Suprapubic skin (tissue), 3 donors: Measurements from ENCODE around the gene LLGL2.

ENCODE experiments used
- EP300 ChIP-seq: sonication (generic); formaldehyde crosslinking; IDR thresholded peaks from one replicate; pipeline ENCODE4 v1.6.1; 2017; ENCODE audit warnings: antibody characterized with exemption
- POLR2A ChIP-seq, 2 donors: fragments of 450-650 bp; IDR thresholded peaks; one replicate each; pipeline ENCODE4 v1.6.1; 2017; ENCODE audit warnings: antibody characterized with exemption in 2 of 2, mild to moderate bottlenecking in 2 of 2, moderate library complexity in 2 of 2
- TF ChIP-seq, protein P1 (sequence below), 2 donors: fragments of 200-600 bp in 1 of 2; fragments of 450-650 bp in 1 of 2; sonication (generic) in 1 of 2; IDR thresholded peaks; one replicate each; pipeline ENCODE4 v1.5.1; 2016 to 2019; ENCODE audit warnings: antibody characterized with exemption in 2 of 2, mild to moderate bottlenecking in 1 of 2, moderate library complexity in 1 of 2

DNA sequence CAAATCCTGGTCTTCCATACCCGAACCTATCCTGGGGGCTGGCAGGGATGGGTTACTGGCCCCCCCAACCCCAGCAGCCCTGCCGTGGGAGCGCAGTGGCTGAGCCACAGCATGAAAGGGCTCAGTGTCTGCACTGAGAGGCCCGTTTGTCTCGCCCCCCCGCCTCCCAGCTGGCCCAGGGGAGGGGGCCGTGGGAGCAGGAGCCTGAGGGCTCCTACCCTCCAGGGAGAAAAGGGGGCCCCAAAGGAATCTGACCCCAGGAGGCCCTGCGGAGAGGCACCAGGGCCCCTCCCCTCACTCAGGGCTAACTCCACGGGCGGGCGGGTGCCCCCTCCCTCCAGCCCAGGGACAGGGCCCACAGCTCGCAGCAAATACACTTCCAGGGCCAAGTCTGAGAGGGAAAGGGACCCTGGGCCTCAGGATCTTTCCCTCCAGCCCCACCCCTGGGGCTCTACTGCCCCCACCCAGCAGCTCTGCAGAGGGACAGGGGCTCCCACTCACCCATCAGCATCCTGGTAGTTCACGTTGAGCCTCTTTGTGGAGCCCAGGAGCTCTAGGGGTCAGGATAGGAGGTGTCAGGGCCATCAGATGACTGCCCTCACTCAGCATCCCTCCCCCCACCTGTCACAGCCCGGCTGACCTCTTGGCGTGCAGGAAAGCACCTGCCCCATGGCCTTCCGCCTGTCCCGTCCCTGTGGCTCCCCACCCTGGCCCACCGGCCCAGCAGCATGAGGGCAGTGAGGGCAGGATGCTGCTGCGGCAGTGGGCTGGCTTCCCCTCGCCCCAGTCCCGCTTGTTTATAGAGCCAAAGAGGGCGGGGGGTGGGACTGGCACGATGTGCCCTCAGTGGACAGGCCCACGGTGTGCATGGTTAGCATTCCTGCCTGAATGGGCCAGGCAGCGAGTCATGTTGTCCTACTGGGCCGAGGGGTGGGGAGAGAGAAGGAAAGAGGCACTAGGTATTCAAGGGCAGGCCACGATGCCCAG is 17.5 kb upstream of the LLGL2 start:
- TF ChIP-seq EP300 (no peak), POLR2A (IDR thresholded peaks at IDR 0.05) (no peak)
- TF ChIP-seq, protein P1, sequence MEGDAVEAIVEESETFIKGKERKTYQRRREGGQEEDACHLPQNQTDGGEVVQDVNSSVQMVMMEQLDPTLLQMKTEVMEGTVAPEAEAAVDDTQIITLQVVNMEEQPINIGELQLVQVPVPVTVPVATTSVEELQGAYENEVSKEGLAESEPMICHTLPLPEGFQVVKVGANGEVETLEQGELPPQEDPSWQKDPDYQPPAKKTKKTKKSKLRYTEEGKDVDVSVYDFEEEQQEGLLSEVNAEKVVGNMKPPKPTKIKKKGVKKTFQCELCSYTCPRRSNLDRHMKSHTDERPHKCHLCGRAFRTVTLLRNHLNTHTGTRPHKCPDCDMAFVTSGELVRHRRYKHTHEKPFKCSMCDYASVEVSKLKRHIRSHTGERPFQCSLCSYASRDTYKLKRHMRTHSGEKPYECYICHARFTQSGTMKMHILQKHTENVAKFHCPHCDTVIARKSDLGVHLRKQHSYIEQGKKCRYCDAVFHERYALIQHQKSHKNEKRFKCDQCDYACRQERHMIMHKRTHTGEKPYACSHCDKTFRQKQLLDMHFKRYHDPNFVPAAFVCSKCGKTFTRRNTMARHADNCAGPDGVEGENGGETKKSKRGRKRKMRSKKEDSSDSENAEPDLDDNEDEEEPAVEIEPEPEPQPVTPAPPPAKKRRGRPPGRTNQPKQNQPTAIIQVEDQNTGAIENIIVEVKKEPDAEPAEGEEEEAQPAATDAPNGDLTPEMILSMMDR (IDR thresholded peaks at IDR 0.05): no peak
